GM23338 (cell line): ENCODE measurements around the gene HLCS. TPM values are rescaled to one million over a fixed set of nuclear protein-coding genes. Genes with fewer than 3 reads are reported as not detected.

ENCODE experiments used
- ATAC-seq: fragments of 200-7000 bp; cut with Tn5 transposase; 3 replicates; pipeline ENCODE4 v1.9.1; 2020
- DNase-seq: peaks from one replicate; pipeline ENCODE4 v3.0.0-alpha.2; 2015; ENCODE audit warnings: low spot score
- H2AFZ ChIP-seq: fragments of 200-600 bp; sonication (generic); 2 replicates; pipeline ENCODE4 v1.8.0; 2016; ENCODE audit warnings: antibody characterized with exemption, mild to moderate bottlenecking, moderate library complexity
- H3F3A ChIP-seq: fragments of 200-600 bp; sonication (generic); replicated peaks from 2 replicates; pipeline ENCODE4 v1.8.0; 2017; ENCODE audit warnings: antibody characterized with exemption, mixed run types, low read depth
- H3K27ac ChIP-seq: fragments of 200-600 bp; sonication (generic); 2 replicates; pipeline ENCODE4 v1.6.1; 2016; ENCODE audit warnings: low read depth
- H3K27me3 ChIP-seq: fragments of 200-600 bp; sonication (generic); 2 replicates; pipeline ENCODE4 v1.8.0; 2016; ENCODE audit warnings: mild to moderate bottlenecking, mixed run types, moderate library complexity; ENCODE audit not compliant: insufficient read depth
- H3K36me3 ChIP-seq: fragments of 200-600 bp; sonication (generic); 2 replicates; pipeline ENCODE4 v1.8.0; 2016; ENCODE audit warnings: mild to moderate bottlenecking; ENCODE audit not compliant: insufficient read depth
- H3K4me1 ChIP-seq: fragments of 200-600 bp; sonication (generic); 2 replicates; pipeline ENCODE4 v1.8.0; 2016; ENCODE audit warnings: mild to moderate bottlenecking, moderate library complexity; ENCODE audit not compliant: insufficient read depth
- H3K4me2 ChIP-seq: fragments of 200-600 bp; sonication (generic); 2 replicates; pipeline ENCODE4 v1.7.1; 2017; ENCODE audit warnings: mixed run types
- H3K4me3 ChIP-seq: fragments of 200-600 bp; sonication (generic); 2 replicates; pipeline ENCODE4 v1.6.1; 2016; ENCODE audit warnings: mixed run types
- H3K79me2 ChIP-seq: fragments of 200-600 bp; sonication (generic); replicated peaks from 2 replicates; pipeline ENCODE4 v1.8.0; 2017; ENCODE audit warnings: mild to moderate bottlenecking; ENCODE audit not compliant: insufficient read depth
- H3K9me2 ChIP-seq: fragments of 200-600 bp; sonication (generic); 2 replicates; pipeline ENCODE4 v1.8.0; 2017; ENCODE audit not compliant: insufficient read depth
- H4K20me1 ChIP-seq: fragments of 200-600 bp; sonication (generic); replicated peaks from 2 replicates; pipeline ENCODE4 v1.8.0; 2017; ENCODE audit warnings: mild to moderate bottlenecking; ENCODE audit not compliant: insufficient read depth
- H3K27ac Mint-ChIP-seq: 2 replicates; pipeline ENCODE4 v1.8.0; 2020; ENCODE audit warnings: inconsistent platforms, mild to moderate bottlenecking, moderate library complexity, mixed read lengths
- H3K27me3 Mint-ChIP-seq: 3 replicates; pipeline ENCODE4 v1.8.0; 2022; ENCODE audit warnings: low read depth, mild to moderate bottlenecking, moderate library complexity, mixed read lengths, inconsistent platforms; ENCODE audit not compliant: insufficient read depth, poor library complexity
- H3K36me3 Mint-ChIP-seq: 3 replicates; pipeline ENCODE4 v1.8.0; 2021; ENCODE audit warnings: low read depth, mild to moderate bottlenecking, inconsistent platforms, moderate library complexity, mixed read lengths
- H3K4me1 Mint-ChIP-seq: 3 replicates; pipeline ENCODE4 v1.8.0; 2020; ENCODE audit warnings: mild to moderate bottlenecking, inconsistent platforms, mixed read lengths
- H3K4me3 Mint-ChIP-seq: 3 replicates; pipeline ENCODE4 v1.8.0; 2021; ENCODE audit warnings: moderate library complexity, mild to moderate bottlenecking, inconsistent platforms, mixed read lengths
- H3K9me3 Mint-ChIP-seq: 3 replicates; pipeline ENCODE4 v1.8.0; 2020; ENCODE audit warnings: moderate library complexity, mild to moderate bottlenecking, inconsistent platforms, mixed read lengths
- CREB1 ChIP-seq: fragments of 250-450 bp; sonication (Bioruptor Pico); IDR thresholded peaks from 2 replicates; pipeline ENCODE4 v1.5.0; 2020; ENCODE audit warnings: low read depth, mild to moderate bottlenecking, moderate library complexity
- CTCF ChIP-seq, 2 experiments: fragments of 200-600 bp in 1 of 2; sonication (generic) in 1 of 2; conservative IDR thresholded peaks; 2 replicates each; pipeline versions ENCODE4 v1.5.1 to v1.6.1; 2016 to 2017; ENCODE audit warnings: antibody characterized with exemption in 2 of 2, low read depth in 2 of 2, mild to moderate bottlenecking in 2 of 2, moderate library complexity in 1 of 2
- ETS1 ChIP-seq: IDR thresholded peaks from 2 replicates; pipeline ENCODE4 v1.6.1; 2016; ENCODE audit warnings: antibody characterized with exemption
- EZH2 ChIP-seq: fragments of 200-600 bp; sonication (generic); IDR thresholded peaks from one replicate; pipeline ENCODE4 v1.8.0; 2017; ENCODE audit warnings: antibody characterized with exemption, mild to moderate bottlenecking, low read depth; ENCODE audit not compliant: unreplicated experiment
- EZH2phosphoT487 ChIP-seq: fragments of 200-600 bp; sonication (generic); IDR thresholded peaks from one replicate; pipeline ENCODE4 v1.8.1; 2018; ENCODE audit warnings: antibody characterized with exemption; ENCODE audit not compliant: unreplicated experiment
- JUNB ChIP-seq: IDR thresholded peaks from one replicate; pipeline ENCODE4 v1.6.1; 2016; ENCODE audit warnings: antibody characterized with exemption; ENCODE audit not compliant: unreplicated experiment
- NANOG ChIP-seq: IDR thresholded peaks from 2 replicates; pipeline ENCODE4 v1.6.1; 2016; ENCODE audit warnings: antibody characterized with exemption, borderline replicate concordance
- POLR2AphosphoS5 ChIP-seq: IDR thresholded peaks from 2 replicates; pipeline ENCODE4 v1.6.1; 2016; ENCODE audit warnings: antibody characterized with exemption, low read depth
- REST ChIP-seq: IDR thresholded peaks from one replicate; pipeline ENCODE4 v1.6.1; 2018; ENCODE audit warnings: antibody characterized with exemption; ENCODE audit not compliant: unreplicated experiment
- STAT1 ChIP-seq: IDR thresholded peaks from one replicate; pipeline ENCODE4 v1.6.1; 2016; ENCODE audit warnings: antibody characterized with exemption; ENCODE audit not compliant: unreplicated experiment
- ZNF114 ChIP-seq: fragments of 250-450 bp; sonication (Bioruptor Pico); IDR thresholded peaks from 2 replicates; pipeline ENCODE4 v1.5.0; 2020; ENCODE audit warnings: mild to moderate bottlenecking, moderate library complexity
- ZNF331 ChIP-seq: fragments of 250-450 bp; sonication (Bioruptor Pico); IDR thresholded peaks from 2 replicates; pipeline ENCODE4 v1.5.0; 2020; ENCODE audit warnings: low read depth, mild to moderate bottlenecking, moderate library complexity
- ZNF462 ChIP-seq: fragments of 250-450 bp; sonication (Bioruptor Pico); IDR thresholded peaks from 2 replicates; pipeline ENCODE4 v1.5.0; 2020; ENCODE audit warnings: mild to moderate bottlenecking, moderate library complexity
- polyA plus RNA-seq: library from polyadenylated mRNA; unstranded; fragments of >200 nt; fragmentation: Nextera tagmentation; extraction: Ambion mirVana; gene quantifications from 2 replicates; pipeline ENCODE4 v1.2.1, GENCODE V29; 2016
- total RNA-seq: library from RNA; depleted of rRNA; stranded (reverse); fragments of >200 nt; shearing (Covaris generic); gene quantifications from 2 replicates; pipeline ENCODE4 v1.2.3, GENCODE V29; 2014

Gene HLCS
- total and polyA plus RNA-seq, 2 experiments from 2014 or later, result 6.1 to 14.7 TPM

- no peak overlapping the region for H2AFZ ChIP-seq
- H3K36me3 ChIP-seq, result no peaks in the 10 kb centered on the region
- H3K4me2 ChIP-seq, result no peak overlapping the region
- no peaks in the 10 kb centered on the region for H3F3A ChIP-seq
- peaks cover 14% of the 10 kb centered on the region; the same call in 2 of the 3 replicates for H3K4me1 Mint-ChIP-seq
- peaks cover 4% of the 10 kb centered on the region; the same call in 1 of the 2 replicates for H3K4me1 ChIP-seq
- no peaks in the 10 kb centered on the region for H3K9me3 Mint-ChIP-seq
- H3K9me2 ChIP-seq, result no peaks in the 10 kb centered on the region
- no peak overlapping the region for H3K27ac Mint-ChIP-seq
- H3K79me2 ChIP-seq, result no peaks in the 10 kb centered on the region
- DNase-seq (no peak), ATAC-seq (no peak)
- no peak overlapping the region for H3K4me3 ChIP-seq
- H3K27ac ChIP-seq, result no peak overlapping the region
- TF ChIP-seq EZH2 (no peak), ZNF462 (CRISPR knock-in tag) (no peak), ZNF114 (CRISPR knock-in tag) (no peak), CTCF (conservative IDR thresholded peaks at IDR 0.05; ENCODE audit: low read depth in 2 of 2) (no peak), ETS1 (no peak), STAT1 (no peak), NANOG (no peak), POLR2AphosphoS5 (no peak), REST (no peak), EZH2phosphoT487 (no peak), JUNB (no peak), ZNF331 (CRISPR knock-in tag) (no peak), CREB1 (CRISPR knock-in tag) (no peak)
- H3K4me3 Mint-ChIP-seq, result no peak overlapping the region
- no peaks in the 10 kb centered on the region for H4K20me1 ChIP-seq
- H3K36me3 Mint-ChIP-seq, result no peaks in the 10 kb centered on the region
- H3K27me3 ChIP-seq, result no peaks in the 10 kb centered on the region
- no peaks in the 10 kb centered on the region for H3K27me3 Mint-ChIP-seq
Observed at GRCh38 chr21:36867291-36867905, 99.1 kb downstream of the HLCS start.
